Gastrocnemius medialis (tissue), 4 donors: ENCODE results near the gene ZNF213.

Experiments used
- POLR2A ChIP-seq, 2 donors: fragments of 450-650 bp; IDR thresholded peaks; one replicate each; pipeline ENCODE4 v1.6.1; 2017; ENCODE audit warnings: antibody characterized with exemption in 2 of 2, mild to moderate bottlenecking in 2 of 2, moderate library complexity in 2 of 2
- TF ChIP-seq, protein P1 (sequence below), 5 experiments: fragments of 450-650 bp in 3 of 5; fragments of 200-600 bp in 2 of 5; sonication (generic) in 2 of 5; IDR thresholded peaks in 4 of 5; conservative IDR thresholded peaks in 1 of 5; 1 replicate in 4 of 5; 2 replicates in 1 of 5; pipeline ENCODE4 v1.5.1; 2016 to 2019; ENCODE audit warnings: antibody characterized with exemption in 5 of 5, mild to moderate bottlenecking in 3 of 5, moderate library complexity in 3 of 5

DNA sequence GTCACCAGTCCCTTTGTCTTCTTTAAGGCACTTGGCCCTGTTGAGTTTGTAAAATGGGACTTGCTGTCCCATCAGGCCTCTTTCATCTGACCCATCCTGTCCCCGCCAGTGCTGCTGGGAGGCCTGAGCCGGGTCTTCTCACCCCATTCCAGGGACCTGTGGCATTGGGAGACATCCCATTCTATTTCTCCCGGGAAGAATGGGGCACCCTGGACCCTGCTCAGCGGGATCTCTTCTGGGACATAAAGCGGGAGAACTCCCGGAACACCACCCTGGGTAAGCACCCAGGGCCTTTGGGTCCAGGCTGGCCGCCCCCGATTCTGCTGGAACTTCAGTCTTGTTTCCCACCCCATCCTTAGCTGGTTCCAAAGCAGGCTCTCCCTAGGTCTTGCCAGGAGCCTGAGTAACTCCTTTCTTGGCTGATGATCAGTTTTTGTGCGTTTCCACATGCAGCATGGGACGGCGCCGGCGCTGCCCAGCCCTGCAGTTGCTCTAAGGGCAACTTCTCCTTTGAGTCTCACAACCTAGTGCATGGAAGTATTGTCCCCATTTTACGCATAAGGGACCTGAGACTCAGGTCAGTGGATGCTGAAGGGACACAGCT lies 4.1 kb downstream of the ZNF213 start:
- TF ChIP-seq POLR2A (IDR thresholded peaks at IDR 0.05), result no peak
- TF ChIP-seq, protein P1, sequence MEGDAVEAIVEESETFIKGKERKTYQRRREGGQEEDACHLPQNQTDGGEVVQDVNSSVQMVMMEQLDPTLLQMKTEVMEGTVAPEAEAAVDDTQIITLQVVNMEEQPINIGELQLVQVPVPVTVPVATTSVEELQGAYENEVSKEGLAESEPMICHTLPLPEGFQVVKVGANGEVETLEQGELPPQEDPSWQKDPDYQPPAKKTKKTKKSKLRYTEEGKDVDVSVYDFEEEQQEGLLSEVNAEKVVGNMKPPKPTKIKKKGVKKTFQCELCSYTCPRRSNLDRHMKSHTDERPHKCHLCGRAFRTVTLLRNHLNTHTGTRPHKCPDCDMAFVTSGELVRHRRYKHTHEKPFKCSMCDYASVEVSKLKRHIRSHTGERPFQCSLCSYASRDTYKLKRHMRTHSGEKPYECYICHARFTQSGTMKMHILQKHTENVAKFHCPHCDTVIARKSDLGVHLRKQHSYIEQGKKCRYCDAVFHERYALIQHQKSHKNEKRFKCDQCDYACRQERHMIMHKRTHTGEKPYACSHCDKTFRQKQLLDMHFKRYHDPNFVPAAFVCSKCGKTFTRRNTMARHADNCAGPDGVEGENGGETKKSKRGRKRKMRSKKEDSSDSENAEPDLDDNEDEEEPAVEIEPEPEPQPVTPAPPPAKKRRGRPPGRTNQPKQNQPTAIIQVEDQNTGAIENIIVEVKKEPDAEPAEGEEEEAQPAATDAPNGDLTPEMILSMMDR (IDR thresholded peaks at IDR 0.05 in 4 of 5, conservative IDR thresholded peaks at IDR 0.05 in 1 of 5), result no peak
